HCT116 (cell line): ENCODE results near the gene PRKCA. TPM values are rescaled to one million over a fixed set of nuclear protein-coding genes. Genes with fewer than 3 reads are reported as not detected.

Source experiments
- ATAC-seq: fragments of 200-7000 bp; cut with Tn5 transposase; 2 replicates; pipeline ENCODE4 v1.9.1; 2020; ENCODE audit warnings: mild to moderate bottlenecking, moderate library complexity
- BruUV-seq: library from RNA; stranded (reverse); fragments of 400-500 nt; replicated peaks from 2 replicates; lab custom pipeline; 2021; lab: Mats Ljungman, UMichigan
- CTCF ChIA-PET: fragments of 300-600 bp; sonication (Branson Sonifier 250); formaldehyde crosslinking; loops from one replicate; lab custom pipeline; 2021; ENCODE audit warnings: antibody characterized with exemption; lab: Charles Lee
- POLR2A ChIA-PET: fragments of 300-600, 350-600 bp; sonication (Branson Sonifier 250); formaldehyde crosslinking; loops from one replicate; lab custom pipeline; 2021; ENCODE audit warnings: antibody characterized with exemption; lab: Charles Lee
- RAD21 ChIA-PET, 2 experiments: fragments of 300-600 bp; sonication (Branson Sonifier 250); formaldehyde crosslinking; loops; one replicate each; lab custom pipeline; 2023; ENCODE audit warnings: low total read pairs in 2 of 2; ENCODE audit not compliant: uncharacterized antibody in 2 of 2, unreplicated experiment in 2 of 2, low non-redundant PET in 1 of 2; lab: Charles Lee
- DNase-seq: peaks from one replicate; pipeline ENCODE4 v3.0.0-alpha.2; 2010; ENCODE audit warnings: low read depth, low spot score
- H2AFZ ChIP-seq: fragments of 200-600 bp; shearing (Covaris generic), sonication (generic); 2 replicates; pipeline ENCODE4 v1.6.1; 2017; ENCODE audit warnings: low read depth, mixed run types, mixed read lengths, antibody characterized with exemption, low read length; ENCODE audit not compliant: poor library complexity, severe bottlenecking
- H3K27ac ChIP-seq: 2 replicates; pipeline ENCODE4 v1.5.1; 2012; ENCODE audit warnings: low read depth, low read length
- H3K27me3 ChIP-seq: fragments of 200-600 bp; sonication (generic); 2 replicates; pipeline ENCODE4 v1.6.1; 2016; ENCODE audit warnings: mixed run types, low read length, mixed read lengths; ENCODE audit not compliant: insufficient read depth
- H3K36me3 ChIP-seq, 2 experiments: fragments of 200-500 bp in 1 of 2; fragments of 200-600 bp in 1 of 2; sonication (Bioruptor generic) in 1 of 2; sonication (generic) in 1 of 2; 2 replicates each; pipeline versions ENCODE4 v1.5.1 to v1.6.1; 2014 to 2016; ENCODE audit warnings: low read length in 2 of 2, inconsistent platforms in 1 of 2, mixed read lengths in 1 of 2, mixed run types in 1 of 2; ENCODE audit not compliant: insufficient read depth in 2 of 2, control insufficient read depth in 1 of 2
- H3K4me1 ChIP-seq, 2 experiments: fragments of 200-600 bp in 1 of 2; sonication (generic) in 1 of 2; 2 replicates each; pipeline versions ENCODE4 v1.5.1 to v1.6.1; 2012 to 2017; ENCODE audit warnings: low read length in 2 of 2, inconsistent platforms in 1 of 2, mild to moderate bottlenecking in 1 of 2, mixed read lengths in 1 of 2, mixed run types in 1 of 2, moderate library complexity in 1 of 2; ENCODE audit not compliant: insufficient read depth in 2 of 2, control insufficient read depth in 1 of 2
- H3K4me2 ChIP-seq: fragments of 200-600 bp; sonication (generic); 2 replicates; pipeline ENCODE4 v1.6.1; 2017; ENCODE audit warnings: mixed run types, low read length, mixed read lengths
- H3K4me3 ChIP-seq, 2 experiments: fragments of 200-600 bp in 1 of 2; sonication (generic) in 1 of 2; replicated peaks in 1 of 2; 2 replicates each; pipeline ENCODE4 v1.5.1; 2011 to 2016; ENCODE audit warnings: low read length in 2 of 2, control low read depth in 1 of 2, low read depth in 1 of 2, mild to moderate bottlenecking in 1 of 2, mixed read lengths in 1 of 2, mixed run types in 1 of 2
- H3K79me2 ChIP-seq: fragments of 200-600 bp; sonication (generic); 2 replicates; pipeline ENCODE4 v1.6.1; 2017; ENCODE audit warnings: mild to moderate bottlenecking, mixed run types, low read length, moderate library complexity, mixed read lengths; ENCODE audit not compliant: insufficient read depth
- H3K9ac ChIP-seq: fragments of 200-600 bp; sonication (generic); 2 replicates; pipeline ENCODE4 v1.6.1; 2016; ENCODE audit warnings: low read length, mixed read lengths
- H3K9me2 ChIP-seq: fragments of 200-600 bp; sonication (generic), shearing (Covaris generic); 2 replicates; pipeline ENCODE4 v1.6.1; 2017; ENCODE audit warnings: mixed run types, mild to moderate bottlenecking, moderate library complexity; ENCODE audit not compliant: insufficient read depth
- H3K9me3 ChIP-seq, 2 experiments: fragments of 200-500 bp in 1 of 2; fragments of 200-600 bp in 1 of 2; sonication (Bioruptor generic) in 1 of 2; sonication (generic) in 1 of 2; 2 replicates each; pipeline ENCODE4 v1.6.1; 2014 to 2017; ENCODE audit warnings: low read length in 2 of 2, mixed read lengths in 2 of 2, inconsistent platforms in 1 of 2, low read depth in 1 of 2, mild to moderate bottlenecking in 1 of 2, mixed run types in 1 of 2, moderate library complexity in 1 of 2; ENCODE audit not compliant: control insufficient read depth in 1 of 2, insufficient read depth in 1 of 2
- H4K20me1 ChIP-seq: fragments of 200-600 bp; sonication (generic), shearing (Covaris generic); 2 replicates; pipeline ENCODE4 v1.6.1; 2017; ENCODE audit warnings: mixed run types, mild to moderate bottlenecking, moderate library complexity; ENCODE audit not compliant: insufficient read depth
- CBX3 ChIP-seq: IDR thresholded peaks from 2 replicates; pipeline ENCODE4 v1.6.1; 2012; ENCODE audit warnings: low read depth
- CEBPB ChIP-seq: IDR thresholded peaks from 2 replicates; pipeline ENCODE4 v1.6.1; 2012; ENCODE audit warnings: low read depth
- CTCF ChIP-seq, 3 experiments: fragments of 200-600 bp in 1 of 3; sonication (generic) in 1 of 3; IDR thresholded peaks in 2 of 3; conservative IDR thresholded peaks in 1 of 3; 2 replicates each; pipeline ENCODE4 v1.5.1; 2012 to 2017; ENCODE audit warnings: low read depth in 2 of 3, low read length in 2 of 3, antibody characterized with exemption in 1 of 3, borderline replicate concordance in 1 of 3, control low read depth in 1 of 3, mild to moderate bottlenecking in 1 of 3, mixed read lengths in 1 of 3, mixed run types in 1 of 3, moderate library complexity in 1 of 3; ENCODE audit not compliant: insufficient read depth in 1 of 3
- ELF1 ChIP-seq: IDR thresholded peaks from 2 replicates; pipeline ENCODE4 v1.6.1; 2012; ENCODE audit warnings: low read depth, borderline replicate concordance
- EZH2phosphoT487 ChIP-seq: fragments of 200-600 bp; IDR thresholded peaks from 2 replicates; pipeline ENCODE4 v1.6.1; 2018; ENCODE audit warnings: antibody characterized with exemption, borderline replicate concordance
- JUND ChIP-seq: IDR thresholded peaks from 2 replicates; pipeline ENCODE4 v1.6.1; 2012
- MAX ChIP-seq: IDR thresholded peaks from 2 replicates; pipeline ENCODE4 v1.6.1; 2012
- POLR2A ChIP-seq: IDR thresholded peaks from 2 replicates; pipeline ENCODE4 v1.7.0; 2011; ENCODE audit warnings: borderline replicate concordance; ENCODE audit not compliant: insufficient read depth, insufficient read length; ENCODE audit errors: extremely low read depth
- POLR2AphosphoS5 ChIP-seq: IDR thresholded peaks from 2 replicates; pipeline ENCODE4 v1.6.1; 2011; ENCODE audit warnings: mild to moderate bottlenecking, low read depth, low read length, moderate library complexity
- SIN3A ChIP-seq: IDR thresholded peaks from 2 replicates; pipeline ENCODE4 v1.6.1; 2012; ENCODE audit warnings: low read depth
- YY1 ChIP-seq: IDR thresholded peaks from 2 replicates; pipeline ENCODE4 v1.6.1; 2011; ENCODE audit warnings: low read length, low read depth, moderate library complexity, mild to moderate bottlenecking; ENCODE audit not compliant: insufficient replicate concordance; ENCODE audit errors: extremely low read depth
- ZFX ChIP-seq: fragments of 450-650 bp; IDR thresholded peaks from 2 replicates; pipeline ENCODE4 v1.6.1; 2017
- intact Hi-C: fragments of 100-400 bp; cut with micrococcal nuclease; formaldehyde crosslinking; loops from 2 replicates; pipeline ENCODE4 v1.10.0; 2022
- total RNA-seq: library from RNA; stranded (reverse); gene quantifications from one replicate; pipeline ENCODE4 v1.2.1, GENCODE V29; 2021; ENCODE audit not compliant: unreplicated experiment
- TF ChIP-seq, protein P1 (sequence below): IDR thresholded peaks from 2 replicates; pipeline ENCODE4 v1.6.1; 2012; ENCODE audit warnings: low read depth

Gene PRKCA
- total RNA-seq, 1 experiment from 2014 or later, result 18.8 TPM

DNA sequence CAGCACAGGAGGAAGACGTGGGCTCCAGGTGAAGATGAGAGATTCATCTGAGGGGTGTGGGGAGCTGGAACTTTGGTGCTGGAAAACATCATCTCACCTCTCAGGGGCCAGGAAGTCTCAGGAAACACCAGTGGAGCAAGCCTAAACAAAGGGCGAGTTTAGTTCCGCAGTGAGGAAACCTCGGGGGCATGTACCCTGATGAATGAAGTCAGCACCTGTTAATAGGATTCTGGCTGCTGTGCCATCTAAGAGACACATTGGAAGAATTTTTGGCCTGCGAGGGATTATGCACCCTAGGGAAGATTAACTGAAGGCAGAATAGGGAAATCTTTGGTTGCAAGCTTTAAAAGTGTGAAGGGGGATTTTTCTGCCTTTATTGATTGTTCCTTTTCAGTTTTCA lies 437.8 kb downstream of the PRKCA start:
- H3K4me2 ChIP-seq, result no peak overlapping the region
- TF ChIP-seq POLR2A (no peak), YY1 (no peak)
- no peaks in the 10 kb centered on the region for H3K36me3 ChIP-seq
- ATAC-seq (no peak), DNase-seq (no peak)
- CTCF ChIA-PET, result no interaction called here
- BruUV-seq, result no TSS peak
- no peak overlapping the region for H2AFZ ChIP-seq
- no peaks in the 10 kb centered on the region for H3K4me1 ChIP-seq
- POLR2A ChIA-PET, result no interaction called here
- H4K20me1 ChIP-seq, result no peaks in the 10 kb centered on the region
- intact Hi-C loops, result no loop called here
- H3K9me2 ChIP-seq, result no peaks in the 10 kb centered on the region
- no peaks in the 10 kb centered on the region for H3K27me3 ChIP-seq
- no peak overlapping the region for H3K9ac ChIP-seq
- H3K9me3 ChIP-seq, result no peaks in the 10 kb centered on the region
- H3K79me2 ChIP-seq, result no peaks in the 10 kb centered on the region
- H3K4me3 ChIP-seq, result no peak overlapping the region
- H3K27ac ChIP-seq, result no peak overlapping the region
- RAD21 ChIA-PET, result no interaction called here

DNA sequence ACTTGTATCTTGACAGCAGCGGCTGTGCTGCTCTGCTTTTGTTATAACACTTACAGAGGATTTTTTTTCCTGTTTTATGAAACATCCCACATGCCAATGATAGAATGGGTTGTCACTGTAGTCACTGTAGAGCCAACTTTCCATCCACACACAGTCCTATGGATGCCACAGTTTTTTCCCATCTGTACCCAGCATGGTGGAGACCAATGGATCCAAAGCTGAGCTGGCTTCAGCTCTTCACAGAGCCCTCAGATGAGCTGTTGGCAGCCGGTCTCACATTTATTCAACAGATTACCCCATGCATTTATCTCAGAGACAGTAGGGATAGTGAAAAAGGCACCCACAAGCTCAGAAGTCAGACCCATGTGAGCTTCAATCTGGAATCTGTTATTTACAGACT lies 441.1 kb downstream of the PRKCA start:
- H3K27ac ChIP-seq, result no peak overlapping the region
- POLR2A ChIA-PET, result no interaction called here
- no peak for DNase-seq
- H3K27me3 ChIP-seq, result no peaks in the 10 kb centered on the region
- CTCF ChIA-PET, result no interaction called here
- intact Hi-C loops, result no loop called here
- BruUV-seq, result no TSS peak
- no peaks in the 10 kb centered on the region for H4K20me1 ChIP-seq
- RAD21 ChIA-PET, result no interaction called here
- H3K9me2 ChIP-seq, result no peaks in the 10 kb centered on the region
- H2AFZ ChIP-seq, result no peak overlapping the region
- no peak overlapping the region for H3K4me2 ChIP-seq
- no peaks in the 10 kb centered on the region for H3K9me3 ChIP-seq
- no peak for ATAC-seq
- H3K4me1 ChIP-seq, result no peaks in the 10 kb centered on the region
- H3K4me3 ChIP-seq, result no peak overlapping the region
- H3K9ac ChIP-seq, result no peak overlapping the region
- H3K79me2 ChIP-seq, result no peaks in the 10 kb centered on the region
- H3K36me3 ChIP-seq, result no peaks in the 10 kb centered on the region
- TF ChIP-seq CBX3 (no peak), CTCF (IDR thresholded peaks at IDR 0.05 in 2 of 3, conservative IDR thresholded peaks at IDR 0.05 in 1 of 3; ENCODE audit: borderline replicate concordance in 1 of 3, insufficient read depth in 1 of 3, low read depth in 2 of 3, low read length in 2 of 3) (no peak), ELF1 (no peak), SIN3A (no peak), ZFX (no peak), POLR2A (no peak), MAX (no peak), POLR2AphosphoS5 (no peak), CEBPB (no peak), JUND (no peak), EZH2phosphoT487 (no peak)
- TF ChIP-seq, protein P1, sequence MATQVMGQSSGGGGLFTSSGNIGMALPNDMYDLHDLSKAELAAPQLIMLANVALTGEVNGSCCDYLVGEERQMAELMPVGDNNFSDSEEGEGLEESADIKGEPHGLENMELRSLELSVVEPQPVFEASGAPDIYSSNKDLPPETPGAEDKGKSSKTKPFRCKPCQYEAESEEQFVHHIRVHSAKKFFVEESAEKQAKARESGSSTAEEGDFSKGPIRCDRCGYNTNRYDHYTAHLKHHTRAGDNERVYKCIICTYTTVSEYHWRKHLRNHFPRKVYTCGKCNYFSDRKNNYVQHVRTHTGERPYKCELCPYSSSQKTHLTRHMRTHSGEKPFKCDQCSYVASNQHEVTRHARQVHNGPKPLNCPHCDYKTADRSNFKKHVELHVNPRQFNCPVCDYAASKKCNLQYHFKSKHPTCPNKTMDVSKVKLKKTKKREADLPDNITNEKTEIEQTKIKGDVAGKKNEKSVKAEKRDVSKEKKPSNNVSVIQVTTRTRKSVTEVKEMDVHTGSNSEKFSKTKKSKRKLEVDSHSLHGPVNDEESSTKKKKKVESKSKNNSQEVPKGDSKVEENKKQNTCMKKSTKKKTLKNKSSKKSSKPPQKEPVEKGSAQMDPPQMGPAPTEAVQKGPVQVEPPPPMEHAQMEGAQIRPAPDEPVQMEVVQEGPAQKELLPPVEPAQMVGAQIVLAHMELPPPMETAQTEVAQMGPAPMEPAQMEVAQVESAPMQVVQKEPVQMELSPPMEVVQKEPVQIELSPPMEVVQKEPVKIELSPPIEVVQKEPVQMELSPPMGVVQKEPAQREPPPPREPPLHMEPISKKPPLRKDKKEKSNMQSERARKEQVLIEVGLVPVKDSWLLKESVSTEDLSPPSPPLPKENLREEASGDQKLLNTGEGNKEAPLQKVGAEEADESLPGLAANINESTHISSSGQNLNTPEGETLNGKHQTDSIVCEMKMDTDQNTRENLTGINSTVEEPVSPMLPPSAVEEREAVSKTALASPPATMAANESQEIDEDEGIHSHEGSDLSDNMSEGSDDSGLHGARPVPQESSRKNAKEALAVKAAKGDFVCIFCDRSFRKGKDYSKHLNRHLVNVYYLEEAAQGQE, result no peak
